GM19438 (cell line): ENCODE results near the gene AK3.

Experiments
- ATAC-seq: cut with Tn5 transposase; IDR thresholded peaks from one replicate; pipeline ENCODE4 v1.9.1; 2021; ENCODE audit warnings: low read depth; ENCODE audit not compliant: unreplicated experiment

AK3 gene

DNA sequence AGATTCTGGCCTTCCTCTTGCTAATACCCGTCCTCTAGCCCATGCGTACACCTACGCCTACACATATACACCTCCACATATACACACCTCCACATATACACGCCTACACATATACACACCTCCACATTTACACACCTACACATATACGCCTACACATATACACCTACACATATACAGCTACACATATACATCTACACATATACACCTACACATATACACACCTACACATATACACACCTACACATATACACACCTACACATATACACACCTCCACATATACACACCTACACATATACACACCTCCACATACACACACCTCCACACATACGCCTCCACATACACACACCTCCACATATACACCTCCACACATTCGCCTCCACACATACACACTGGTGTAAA is 27.2 kb downstream of the AK3 start:
- ATAC-seq = no peak

DNA sequence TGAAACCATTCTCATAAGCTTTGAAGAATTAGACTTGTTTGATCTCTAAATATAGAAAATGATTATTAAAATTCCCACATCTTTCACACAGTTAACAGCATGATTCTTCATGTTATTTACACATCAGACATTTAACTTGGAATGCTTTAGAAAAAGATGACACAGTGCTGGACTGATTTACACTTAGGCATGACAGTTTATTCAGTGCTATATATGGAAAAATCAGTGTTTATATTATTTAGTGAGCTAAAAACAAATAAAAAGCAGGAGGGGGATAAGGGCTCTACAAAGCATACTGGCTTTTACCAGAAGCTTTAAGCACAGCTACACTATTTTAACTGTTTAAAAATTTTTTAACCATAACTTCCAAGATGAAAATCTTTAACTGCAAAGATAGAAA is 31.6 kb downstream of the AK3 start:
- no peak for ATAC-seq

DNA sequence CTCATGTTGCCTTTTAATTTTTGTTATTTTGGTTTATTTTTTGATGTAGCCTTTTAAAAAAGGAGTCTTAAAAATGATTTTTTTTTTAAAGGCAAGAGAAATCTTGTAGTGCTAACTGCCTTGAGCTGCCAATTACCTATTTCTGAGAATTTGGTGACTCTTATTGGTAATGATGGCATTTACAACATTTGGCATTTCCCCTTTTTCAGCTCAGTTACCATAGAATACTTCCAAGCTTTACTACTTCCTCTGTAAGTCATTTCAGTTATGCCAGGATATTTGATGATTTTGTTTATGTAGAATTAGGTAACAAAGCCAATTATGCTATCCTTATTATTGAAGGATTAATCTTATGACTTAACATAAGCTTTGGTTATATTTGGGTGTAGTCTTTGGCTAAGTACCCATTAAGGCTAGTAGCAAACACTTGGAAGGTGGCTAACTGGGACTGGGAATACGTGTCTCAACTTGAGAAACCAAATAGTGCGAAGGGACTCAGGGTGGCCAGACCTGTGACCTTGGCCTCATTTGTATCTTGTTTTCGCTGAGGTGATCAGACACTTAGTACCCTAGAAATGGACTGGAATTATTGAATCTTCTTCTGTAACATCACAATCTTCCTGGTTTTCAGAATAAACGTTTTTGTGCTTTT is 33.9 kb downstream of the AK3 start:
- ATAC-seq = no peak

DNA sequence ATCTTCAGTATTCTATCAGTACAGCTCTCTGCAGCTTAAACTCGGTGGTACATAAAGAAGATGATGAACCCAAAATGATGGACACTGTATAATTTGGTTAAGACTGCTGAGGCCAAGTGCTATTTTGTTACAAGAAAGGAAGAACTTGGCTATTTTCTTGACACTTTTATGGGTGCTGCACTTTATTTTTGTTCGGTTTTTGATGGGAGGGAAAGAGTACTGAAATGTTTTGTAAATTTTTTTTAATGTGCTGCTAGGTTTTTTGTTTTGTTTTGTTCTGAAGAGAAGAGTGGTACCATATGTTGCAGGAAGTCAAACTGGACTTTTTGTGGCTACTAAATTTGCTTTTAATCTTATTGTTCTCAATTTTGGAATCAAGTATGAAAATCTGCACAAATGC is 35.0 kb downstream of the AK3 start:
- ATAC-seq = no peak

DNA sequence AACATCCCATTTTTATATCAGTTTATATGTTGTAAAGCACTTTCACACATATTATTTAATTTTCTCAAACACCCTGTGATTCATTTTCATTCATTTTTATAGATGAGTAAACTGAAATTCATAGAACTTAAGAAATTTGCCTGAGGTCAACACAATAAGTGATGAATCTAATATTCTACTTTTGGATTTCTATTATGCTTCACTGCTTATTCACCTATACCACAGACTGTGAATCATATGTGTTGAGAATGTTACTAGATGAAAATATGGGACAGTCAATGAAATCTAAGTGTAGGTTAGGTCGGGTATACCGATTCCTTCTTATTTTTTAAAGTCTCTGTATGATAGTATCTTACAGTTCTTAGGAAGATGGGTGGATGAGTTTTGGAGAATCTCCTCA is 36.9 kb downstream of the AK3 start:
- no peak for ATAC-seq

DNA sequence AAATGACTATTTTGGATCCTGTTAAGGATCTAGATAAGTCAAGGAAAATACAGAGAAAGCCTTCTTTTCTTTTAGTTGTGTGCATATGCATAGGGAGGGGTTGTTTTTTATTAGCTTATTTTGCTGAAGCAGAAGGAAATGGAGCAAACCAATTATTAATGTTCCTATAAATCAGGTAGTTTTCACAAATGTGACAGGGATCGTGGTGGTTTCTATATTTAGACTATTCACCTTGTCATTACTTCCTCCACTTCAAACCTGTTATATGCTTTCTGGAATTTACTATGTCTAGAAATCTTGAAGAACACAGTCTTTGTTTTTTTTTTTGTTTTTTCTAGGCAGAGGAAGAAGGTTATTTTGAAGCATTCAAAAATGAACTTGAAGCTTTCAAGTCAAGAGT is 39.5 kb downstream of the AK3 start:
- no peak for ATAC-seq

DNA sequence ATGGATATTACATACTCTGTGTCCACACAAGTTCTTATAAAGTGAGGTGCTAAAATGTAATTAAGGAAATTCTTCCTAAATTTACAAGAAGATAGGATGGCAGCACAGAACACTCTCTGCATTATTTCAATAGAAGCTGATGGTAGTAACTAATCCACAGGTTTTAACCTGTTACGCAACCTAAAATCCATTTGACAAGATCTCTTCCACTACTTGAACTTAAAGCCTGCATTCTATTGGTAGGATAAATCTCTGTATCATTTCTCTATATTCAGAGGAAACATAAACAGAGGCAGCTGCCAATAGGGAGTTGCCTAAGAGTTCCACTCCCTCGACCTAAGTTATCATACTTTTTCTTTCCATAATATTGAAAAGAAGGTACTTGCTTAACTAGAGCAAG is 40.1 kb downstream of the AK3 start:
- ATAC-seq = no peak

DNA sequence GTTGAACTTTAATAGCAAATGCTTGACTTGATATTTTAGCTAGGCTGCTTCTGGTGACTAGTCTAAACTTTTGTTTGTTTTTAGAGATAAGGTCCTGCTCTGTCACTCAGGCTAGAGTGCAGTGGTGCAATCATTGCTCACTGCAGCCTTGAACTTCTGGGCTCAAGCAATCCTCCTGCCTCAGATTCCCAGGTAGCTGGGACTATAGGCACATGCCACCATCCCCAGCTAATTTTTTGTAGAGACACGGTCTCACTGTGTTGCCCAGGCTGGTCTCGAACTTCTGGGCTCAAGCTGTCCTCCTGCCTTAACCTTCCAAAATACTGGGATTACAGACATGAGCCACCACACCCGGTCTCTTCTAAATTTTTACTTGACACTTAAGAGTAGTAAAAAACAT is 40.9 kb downstream of the AK3 start:
- no peak for ATAC-seq

DNA sequence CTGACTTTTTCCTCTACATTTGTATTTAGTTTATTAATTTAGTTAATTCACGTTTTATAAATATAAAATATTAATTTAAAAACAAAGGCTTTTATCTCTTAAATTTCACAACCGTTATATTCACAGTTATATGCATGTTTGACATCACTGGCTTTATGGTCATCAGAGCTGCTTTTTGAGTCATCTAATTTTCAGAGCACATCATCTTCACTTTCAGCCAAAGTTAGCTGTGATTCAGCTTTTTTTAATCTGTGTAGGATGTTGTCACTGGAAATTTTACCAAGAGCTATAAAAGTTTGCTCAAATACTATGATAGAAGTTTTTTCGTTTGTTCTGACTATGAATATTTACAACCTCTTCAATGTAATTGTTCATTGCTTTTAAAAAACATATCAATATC is 49.2 kb downstream of the AK3 start:
- no peak for ATAC-seq

DNA sequence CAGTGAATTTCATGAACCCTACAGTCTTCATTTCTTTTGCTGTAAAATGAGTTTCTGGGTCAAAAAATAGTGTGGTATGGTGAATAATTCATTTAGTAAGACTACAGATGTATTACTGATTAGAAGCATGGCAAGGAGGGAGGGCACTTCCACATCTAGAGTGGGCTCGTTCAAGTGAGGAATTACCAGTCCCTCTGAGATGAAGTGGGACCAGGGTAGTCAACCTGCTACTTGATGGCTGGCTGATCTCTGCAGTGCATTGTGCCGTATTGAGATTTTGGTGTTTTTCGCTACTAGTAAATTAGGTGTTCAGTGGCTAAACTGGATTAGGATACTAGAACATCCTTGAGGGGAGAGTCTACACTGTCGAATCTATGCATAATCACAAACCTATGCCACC is 50.9 kb downstream of the AK3 start:
- peak; percentile 49 for ATAC-seq

DNA sequence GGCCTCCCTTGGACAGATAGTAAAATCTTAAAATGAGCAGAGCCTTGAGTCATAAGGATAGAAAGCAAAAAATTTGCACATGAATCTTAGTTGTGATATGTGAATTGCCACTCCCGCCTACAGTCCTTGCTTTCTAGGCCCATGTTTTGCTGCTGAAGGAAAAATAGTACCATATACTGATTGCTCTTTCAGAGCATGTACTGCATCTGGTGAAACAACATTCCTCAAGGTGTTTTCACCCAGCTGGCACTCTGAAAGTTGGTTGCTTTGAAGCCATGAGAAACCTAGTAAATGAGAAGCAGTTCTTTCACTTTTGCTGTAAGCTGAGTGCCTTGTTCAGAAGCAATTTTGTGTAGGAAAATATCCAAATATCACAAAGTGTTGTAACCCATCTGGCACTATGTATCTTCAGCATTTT is 51.3 kb downstream of the AK3 start:
- peak; percentile 65 for ATAC-seq

DNA sequence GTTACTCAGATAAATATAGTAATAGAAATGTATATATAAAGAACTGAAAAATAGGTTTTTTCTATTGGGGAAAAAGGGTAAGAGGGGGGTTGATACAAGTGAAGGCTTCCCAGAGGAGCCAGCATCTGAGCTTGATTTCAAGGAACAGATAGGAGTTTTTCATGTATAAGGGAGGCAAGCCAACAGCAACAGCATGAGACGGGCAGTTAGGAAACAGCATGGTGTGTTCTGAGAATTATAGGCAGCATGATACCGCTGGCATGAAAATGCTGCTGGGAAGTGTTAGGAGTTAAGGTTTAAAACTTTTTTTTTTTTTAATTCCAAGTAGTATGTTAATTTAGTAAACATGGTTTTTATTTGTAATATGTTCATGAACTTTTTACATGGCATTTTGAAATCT is 52.0 kb downstream of the AK3 start:
- no peak for ATAC-seq

DNA sequence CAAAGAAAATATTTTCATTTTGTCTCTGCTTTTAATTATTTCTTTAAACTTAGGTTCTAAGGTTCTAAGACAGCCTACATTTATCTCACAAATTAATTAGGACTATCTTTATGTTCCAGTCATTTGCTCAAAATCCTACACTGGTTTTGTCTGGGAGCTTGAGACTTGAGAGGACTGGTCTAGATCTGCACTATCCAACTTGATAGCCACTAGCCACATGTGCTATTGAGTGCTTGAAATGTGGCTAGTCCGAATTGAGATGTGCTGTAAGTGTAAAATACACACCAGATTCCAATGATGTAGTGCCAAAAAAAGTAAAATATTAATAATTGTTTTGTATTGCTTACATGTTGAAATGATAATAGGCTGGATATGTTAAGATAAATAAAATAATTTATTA is 54.4 kb downstream of the AK3 start:
- no peak for ATAC-seq

DNA sequence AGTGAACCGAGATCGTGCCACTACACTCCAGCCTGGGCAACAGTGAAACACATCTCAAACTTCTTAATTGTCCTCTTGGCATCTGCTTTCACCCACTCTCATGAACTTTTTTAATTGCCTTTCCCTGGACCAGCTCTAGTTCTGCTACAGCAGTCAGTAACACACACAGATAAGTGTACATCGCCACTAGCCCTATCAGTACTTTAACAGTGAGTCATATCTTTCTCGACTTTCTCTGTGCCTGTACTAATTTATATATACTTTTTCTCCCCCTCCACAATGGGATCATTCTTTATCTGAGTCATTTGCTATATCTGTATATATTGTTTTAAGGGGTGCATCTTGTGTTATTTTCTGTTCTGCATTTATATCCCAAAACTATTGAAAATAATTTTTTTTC is 54.9 kb downstream of the AK3 start:
- no peak for ATAC-seq

DNA sequence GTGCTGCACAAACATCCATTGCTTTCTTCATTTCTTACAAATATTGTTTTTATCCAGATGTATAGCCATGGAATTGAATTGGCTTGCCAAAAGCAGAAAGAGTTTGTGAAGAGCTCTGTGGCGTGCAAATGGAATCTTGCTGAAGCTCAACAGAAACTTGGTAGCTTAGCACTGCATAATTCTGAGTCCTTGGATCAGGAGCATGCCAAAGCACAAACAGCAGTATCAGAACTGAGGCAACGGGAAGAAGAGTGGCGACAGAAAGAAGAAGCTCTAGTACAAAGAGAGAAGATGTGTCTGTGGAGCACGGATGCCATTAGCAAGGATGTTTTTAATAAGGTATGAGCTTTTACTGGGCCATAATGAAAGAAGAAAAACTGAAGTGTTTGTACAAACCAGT is 56.2 kb downstream of the AK3 start:
- ATAC-seq = no peak

DNA sequence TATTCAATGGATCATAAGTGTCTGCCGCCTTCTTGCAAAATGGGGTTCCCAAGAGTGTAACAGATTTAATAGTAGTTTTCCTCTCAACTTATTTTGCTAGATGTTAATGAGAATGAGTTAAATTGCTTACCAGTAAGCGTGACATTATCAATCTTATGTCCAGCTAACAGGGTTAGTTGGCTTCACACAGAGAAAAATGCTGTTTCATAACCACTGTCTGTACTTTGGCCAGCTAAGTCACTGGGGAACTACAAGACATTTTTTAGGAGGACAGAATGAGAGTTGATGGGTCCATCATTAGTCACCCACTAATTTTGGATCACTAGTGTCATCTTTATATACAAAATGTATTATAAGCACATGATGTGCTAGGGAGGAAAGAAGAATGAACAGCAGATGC is 60.3 kb downstream of the AK3 start:
- no peak for ATAC-seq

DNA sequence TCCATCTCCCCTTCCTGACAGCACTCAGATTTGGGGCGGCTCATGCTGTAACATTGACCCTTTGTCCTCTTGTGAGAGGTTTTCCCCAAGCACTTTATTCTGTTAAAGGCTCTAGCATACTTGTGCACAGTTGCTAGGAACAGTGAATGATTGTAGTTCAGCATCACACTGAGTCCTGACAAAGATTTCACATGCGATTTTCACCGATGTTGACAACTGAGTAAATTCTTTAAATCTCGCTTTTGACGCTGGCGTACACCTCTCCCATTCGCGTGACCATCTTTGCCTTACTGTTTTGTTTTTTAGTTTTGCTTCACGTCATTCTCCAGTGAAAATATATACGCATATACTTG is 60.9 kb downstream of the AK3 start:
- no peak for ATAC-seq

DNA sequence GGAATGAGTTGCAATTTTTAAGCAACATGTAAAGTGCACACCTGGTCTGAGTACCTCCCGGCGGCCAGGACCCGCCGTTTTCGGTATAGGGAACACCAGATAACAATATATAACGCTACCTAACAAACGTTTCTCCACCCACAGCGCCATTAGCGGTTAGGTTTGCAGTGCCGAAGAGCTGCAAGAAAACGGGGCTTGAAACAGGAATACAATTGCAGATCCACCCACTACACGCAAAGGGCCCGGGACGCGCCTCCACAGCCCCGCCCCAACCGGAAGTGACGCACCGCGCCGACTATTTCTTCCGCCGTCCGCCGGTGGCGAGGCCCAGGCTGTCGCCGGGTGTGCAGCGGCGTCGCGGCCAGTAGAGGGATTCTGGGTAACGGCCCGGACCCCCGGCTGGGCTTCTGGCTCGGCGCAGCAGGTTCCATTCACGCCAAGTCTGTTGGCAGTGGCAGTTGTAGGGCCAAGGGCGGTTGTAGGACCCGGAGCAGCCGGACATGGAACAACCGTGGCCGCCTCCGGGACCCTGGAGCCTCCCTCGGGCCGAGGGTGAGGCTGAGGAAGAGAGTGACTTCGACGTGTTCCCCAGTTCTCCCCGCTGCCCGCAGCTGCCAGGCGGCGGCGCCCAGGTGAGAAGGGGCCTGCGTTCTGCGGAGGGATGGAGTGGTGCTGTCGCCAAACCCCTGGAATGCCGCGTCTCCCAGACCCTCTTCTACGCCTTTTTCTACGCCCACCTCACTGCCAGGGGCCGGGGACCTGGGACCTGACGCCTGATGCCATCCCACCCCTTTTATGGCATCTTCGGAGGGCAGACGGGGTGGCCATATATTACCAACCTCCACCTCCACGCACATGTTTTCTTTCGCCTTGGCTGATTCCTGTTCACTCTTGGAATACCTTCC is 61.5 kb downstream of the AK3 start, which contains the start of gene CDC37L1:
TSS of gene CDC37L1 (plus strand) at position 302 of the 905 bp plus-strand sequence. CDS start at position 501, 199 bp downstream.
- ATAC-seq = peak; percentile 97

DNA sequence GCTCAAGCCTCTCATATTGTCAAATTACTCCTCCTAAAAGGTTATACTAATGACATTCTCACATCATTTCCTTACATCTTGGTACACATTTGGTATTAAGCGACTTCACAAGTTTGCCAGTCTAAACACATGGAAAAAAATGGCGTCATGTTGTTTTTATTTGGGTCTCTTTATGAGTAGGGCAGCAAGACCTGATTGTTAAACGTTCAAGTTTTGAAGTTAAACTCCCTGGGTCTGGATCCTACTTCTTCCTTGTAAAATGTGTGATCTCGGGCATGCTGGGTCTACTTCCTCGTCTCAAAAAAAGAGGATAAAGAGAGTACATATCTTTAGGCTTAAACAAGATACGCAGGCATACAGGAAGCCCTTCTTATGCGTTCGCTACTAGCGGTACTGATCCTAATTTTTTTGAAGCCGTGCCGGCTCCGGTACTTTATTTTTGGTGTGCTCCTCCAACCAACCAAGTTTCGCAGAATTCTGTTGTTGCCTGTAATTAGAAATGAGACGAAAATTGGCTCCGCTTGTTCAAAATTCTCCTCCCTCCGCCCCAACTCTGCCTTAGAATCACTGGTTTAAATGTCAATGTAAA is 62.2 kb downstream of the AK3 start:
- peak; percentile 19 for ATAC-seq

DNA sequence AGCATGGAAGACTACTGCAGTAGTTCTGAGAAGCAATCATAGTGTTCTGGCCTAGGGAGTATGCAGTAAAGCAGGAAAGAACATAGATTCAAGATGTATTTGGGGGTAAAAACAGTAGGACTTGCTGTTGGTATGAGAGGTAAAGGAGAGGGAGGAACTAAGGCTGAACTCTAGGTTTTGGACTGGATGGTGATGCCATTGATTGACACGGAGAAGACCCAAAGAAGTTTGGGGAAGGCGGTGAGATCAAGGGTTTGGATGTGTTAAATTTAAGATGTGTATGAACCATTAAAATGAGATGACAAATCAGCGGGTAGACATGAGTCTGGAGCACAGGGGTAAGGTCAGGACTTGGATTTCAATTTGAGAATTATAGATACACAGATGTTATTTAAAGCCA is 63.6 kb downstream of the AK3 start:
- no peak for ATAC-seq

DNA sequence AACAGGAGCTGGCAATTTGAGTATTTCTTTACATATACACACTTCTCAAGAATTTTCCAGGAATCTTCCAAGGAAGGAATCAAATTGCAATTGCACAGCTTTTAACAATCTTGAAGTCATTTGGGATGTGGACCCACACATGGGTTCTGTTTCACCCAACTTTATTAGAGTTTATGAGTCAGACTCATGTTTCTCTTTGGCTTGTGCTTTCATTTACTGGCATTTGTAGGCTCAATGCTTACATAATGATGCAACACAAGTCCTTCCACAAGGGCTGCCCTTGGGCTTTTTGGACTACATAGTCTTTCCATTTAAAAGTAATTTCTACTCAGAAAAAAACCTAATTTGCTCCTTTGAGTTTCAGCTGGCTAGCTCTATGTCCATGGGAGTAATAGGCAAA is 66.2 kb downstream of the AK3 start:
- ATAC-seq = no peak

DNA sequence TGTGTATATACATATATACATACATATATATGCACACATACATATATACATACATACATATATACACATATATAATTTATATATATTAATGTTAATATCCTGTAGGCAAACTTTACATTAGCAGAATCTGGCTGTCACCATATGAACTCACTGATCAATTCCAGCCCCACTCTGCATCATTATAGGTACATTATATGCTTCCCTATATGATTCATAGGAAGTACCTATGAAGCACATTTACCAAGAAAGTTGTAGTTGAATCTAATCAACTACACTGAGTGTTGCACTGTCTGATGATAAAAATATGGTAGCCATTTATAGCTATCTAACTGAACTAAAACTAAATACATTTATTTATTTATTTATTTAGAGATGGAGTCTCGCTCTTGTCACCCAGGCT is 69.3 kb downstream of the AK3 start:
- ATAC-seq = no peak
